Transverse colon (tissue), 4 donors: ENCODE measurements around the gene FABP3. TPM values are rescaled to one million over a fixed set of nuclear protein-coding genes. Genes with fewer than 3 reads are reported as not detected.

Source experiments
- DNase-seq: peaks from one replicate; pipeline ENCODE4 v3.0.0-alpha.2; 2019
- H3K27ac ChIP-seq, 4 donors: fragments of 200-600 bp; sonication (generic); 2 replicates each; pipeline ENCODE4 v1.5.1; 2016 to 2018; ENCODE audit warnings: inconsistent platforms in 4 of 4
- H3K27me3 ChIP-seq: fragments of 200-600 bp; sonication (generic); 2 replicates; pipeline ENCODE4 v1.5.1; 2017; ENCODE audit warnings: inconsistent platforms
- H3K36me3 ChIP-seq, 4 donors: fragments of 200-600 bp; sonication (generic); 2 replicates each; pipeline ENCODE4 v1.5.1; 2017 to 2019; ENCODE audit warnings: inconsistent platforms in 4 of 4
- H3K4me1 ChIP-seq, 4 donors: fragments of 200-600 bp; sonication (generic); 2 replicates each; pipeline ENCODE4 v1.5.1; 2017 to 2020; ENCODE audit warnings: inconsistent platforms in 4 of 4
- H3K4me3 ChIP-seq, 4 donors: fragments of 200-600 bp; sonication (generic); 1 replicate in 1 of 4; 2 replicates in 3 of 4; pipeline versions ENCODE4 v1.5.1 to v1.6.1; 2017 to 2019; ENCODE audit warnings: inconsistent platforms in 4 of 4
- H3K9me3 ChIP-seq, 2 donors: fragments of 200-600 bp; sonication (generic); 2 replicates each; pipeline ENCODE4 v1.5.1; 2017 to 2019; ENCODE audit warnings: inconsistent platforms in 2 of 2
- CTCF ChIP-seq, 5 experiments: fragments of 200-600 bp in 3 of 5; fragments of 450-650 bp in 2 of 5; sonication (generic) in 3 of 5; IDR thresholded peaks; 1 replicate in 2 of 5; 2 replicates in 3 of 5; pipeline ENCODE4 v1.5.1; 2016 to 2017; ENCODE audit warnings: antibody characterized with exemption in 5 of 5, inconsistent platforms in 3 of 5, mild to moderate bottlenecking in 2 of 5, moderate library complexity in 1 of 5
- EP300 ChIP-seq: sonication (generic); formaldehyde crosslinking; IDR thresholded peaks from one replicate; pipeline ENCODE4 v1.6.1; 2017; ENCODE audit warnings: antibody characterized with exemption, low read depth
- POLR2A ChIP-seq: fragments of 450-650 bp; IDR thresholded peaks from one replicate; pipeline ENCODE4 v1.6.1; 2016; ENCODE audit warnings: antibody characterized with exemption, mild to moderate bottlenecking, moderate library complexity
- POLR2AphosphoS5 ChIP-seq, 3 donors: sonication (generic); formaldehyde crosslinking; IDR thresholded peaks; one replicate each; pipeline ENCODE4 v1.6.1; 2016; ENCODE audit warnings: antibody characterized with exemption in 3 of 3
- WGBS, 2 donors: methylation state at CpG; one replicate each; pipeline ENCODE4 v1.1.5; 2018; ENCODE audit warnings: low coverage in 1 of 2; 5-methylcytosine and 5-hydroxymethylcytosine counted together
- in situ Hi-C, 4 donors: fragments of 200-750 bp; cut with MboI; loops; one replicate each; pipeline versions ENCODE4 v1.15.0 to v1.15.1; 2017; ENCODE audit warnings: low sequenced_read_pairs in 3 of 4, low pct_ligation_motif_present in 1 of 4, low pct_unique_long_range_greater_than_20kb in 1 of 4
- intact Hi-C: fragments of 100-400 bp; cut with DNase I; formaldehyde crosslinking; loops from one replicate; pipeline ENCODE4 v1.15.1; 2023; ENCODE audit warnings: low total_unique reads
- total RNA-seq, 4 donors: library from RNA; depleted of rRNA; stranded (reverse); fragments of >200 nt; gene quantifications; one replicate each; pipeline ENCODE4 v1.1.0, GENCODE V29; 2016

The FABP3 gene
- total RNA-seq, 4 donors from 2014 or later: 5.9 to 7.6 TPM; not detected in 2

GRCh38 chr1:31398246-31398645 is 25.4 kb upstream of the FABP3 start:
- in situ Hi-C loops: no loop called here
- intact Hi-C loops: no loop called here

GRCh38 chr1:31397360-31398095 is 24.7 kb upstream of the FABP3 start:
- H3K4me1 ChIP-seq: peaks cover 7 to 10% (median 9%) of the 10 kb centered on the region in 4 donors
- in situ Hi-C loops: no loop called here
- H3K9me3 ChIP-seq: no peaks in the 10 kb centered on the region
- H3K27me3 ChIP-seq: no peaks in the 10 kb centered on the region
- no peak for DNase-seq
- 60 to 80% methylated on average over 2 to 4 of the region's 4 CpGs for WGBS, 2 donors
- intact Hi-C loops: no loop called here
- no peak overlapping the region for H3K4me3 ChIP-seq
- TF ChIP-seq POLR2A: no peak
- TF ChIP-seq CTCF (IDR thresholded peaks at IDR 0.05): no peak
- TF ChIP-seq EP300: no peak
- no peak for TF ChIP-seq POLR2AphosphoS5 (IDR thresholded peaks at IDR 0.05)
- H3K27ac ChIP-seq: no peak overlapping the region
- H3K36me3 ChIP-seq: no peaks in the 10 kb centered on the region

More at GRCh38 chr1:31398246-31398645, 25.4 kb upstream of the FABP3 start:
- 80 to 83% methylated on average over 2 of the region's 2 CpGs for WGBS, 2 donors
- no peak overlapping the region for H3K4me3 ChIP-seq
- TF ChIP-seq POLR2AphosphoS5 (IDR thresholded peaks at IDR 0.05) (no peak), CTCF (IDR thresholded peaks at IDR 0.05) (no peak), POLR2A (no peak), EP300 (no peak)
- H3K27me3 ChIP-seq: no peaks in the 10 kb centered on the region
- peaks cover 7 to 10% (median 9%) of the 10 kb centered on the region in 4 donors for H3K4me1 ChIP-seq
- no peak overlapping the region for H3K27ac ChIP-seq
- H3K36me3 ChIP-seq: no peaks in the 10 kb centered on the region
- H3K9me3 ChIP-seq: no peaks in the 10 kb centered on the region
- no peak for DNase-seq

GRCh38 chr1:31396633-31397351 is 23.9 kb upstream of the FABP3 start:
- in situ Hi-C loops: no loop called here
- Histone ChIP-seq H3K9me3 (no peaks in the 10 kb centered on the region), H3K27ac (no peak overlapping the region), H3K27me3 (no peaks in the 10 kb centered on the region), H3K4me3 (no peak overlapping the region), H3K36me3 (no peaks in the 10 kb centered on the region), H3K4me1 (peaks cover 7 to 10% (median 9%) of the 10 kb centered on the region in 4 donors)
- TF ChIP-seq POLR2AphosphoS5 (IDR thresholded peaks at IDR 0.05) (no peak), CTCF (IDR thresholded peaks at IDR 0.05) (no peak), EP300 (no peak), POLR2A (no peak)
- 94 to 100% methylated on average over 2 to 3 of the region's 3 CpGs for WGBS, 2 donors
- no peak for DNase-seq
- intact Hi-C loops: no loop called here

- intact Hi-C loops (no loop called here), in situ Hi-C loops (no loop called here)
- WGBS, 2 donors: 1% methylated on average over 35 of the region's 36 CpGs; no CpG with 5 or more reads in 1 of the 2 donors
- TF ChIP-seq CTCF (IDR thresholded peaks at IDR 0.05): peak; percentile 84 to 93 (median 88)
- peak in 1 of 3 donors; percentile 18 for TF ChIP-seq POLR2AphosphoS5 (IDR thresholded peaks at IDR 0.05)
- TF ChIP-seq EP300: no peak
- Histone ChIP-seq H3K27ac (peak overlapping the region in 3 of 4 donors; percentile 17 to 49 (median 46)), H3K4me3 (peak overlapping the region in 3 of 4 donors; percentile 19 to 43 (median 21)), H3K4me1 (peaks cover 7 to 17% (median 11%) of the 10 kb centered on the region in 4 donors), H3K27me3 (no peaks in the 10 kb centered on the region), H3K9me3 (no peaks in the 10 kb centered on the region), H3K36me3 (no peaks in the 10 kb centered on the region)
- DNase-seq: peak; percentile 92
Observed at GRCh38 chr1:31394584-31395193, 21.8 kb upstream of the FABP3 start.
